ENCODE measurements around the gene FGD5.

DNA sequence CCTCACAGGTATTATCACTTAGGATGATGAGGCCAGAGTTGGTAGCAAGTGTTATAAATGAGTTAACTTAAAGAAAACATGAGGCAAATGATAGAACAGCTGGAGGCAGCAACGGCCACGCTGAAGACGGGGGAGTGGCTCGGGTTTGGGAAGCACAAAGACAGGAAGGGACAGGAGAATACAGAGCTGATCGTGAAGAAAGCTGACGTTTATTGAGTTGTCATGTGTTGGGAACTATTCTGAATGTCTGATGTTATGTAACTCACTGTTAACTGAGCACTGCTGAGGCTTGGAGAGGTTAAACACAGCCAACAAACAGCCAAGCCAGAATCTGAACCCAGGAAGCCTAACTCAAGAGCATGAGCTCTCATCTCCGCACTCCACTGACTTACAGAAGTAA is 42.3 kb downstream of the FGD5 start:
- no peak for TF ChIP-seq CTCF (optimal IDR thresholded peaks at IDR 0.05 in 1 of 3, IDR thresholded peaks at IDR 0.05 in 1 of 3, conservative IDR thresholded peaks at IDR 0.05 in 1 of 3; ENCODE audit: extremely low read depth in 1 of 3, insufficient read depth in 2 of 3, low read length in 3 of 3)
- no peak for TF ChIP-seq EZH2 (IDR thresholded peaks at IDR 0.05; ENCODE audit: low read length)

Data from keratinocyte (primary cell).